ENCODE measurements around the gene TBX5.

TBX5 gene

GRCh38 chr12:114405519-114406271 lies at the start of gene TBX5:
TBX5 (minus strand) TSS chr12:114406144; CDS start chr12:114403898, 2,246 bp downstream.
- DNase-seq (ENCODE audit: low read depth in 2 of 3, low spot score in 1 of 3): no peak

- DNase-seq (ENCODE audit: low read depth in 2 of 3, low spot score in 1 of 3): no peak
These were observed 45.7 kb upstream of the TBX5 start for GRCh38 chr12:114451657-114452056.

DNA sequence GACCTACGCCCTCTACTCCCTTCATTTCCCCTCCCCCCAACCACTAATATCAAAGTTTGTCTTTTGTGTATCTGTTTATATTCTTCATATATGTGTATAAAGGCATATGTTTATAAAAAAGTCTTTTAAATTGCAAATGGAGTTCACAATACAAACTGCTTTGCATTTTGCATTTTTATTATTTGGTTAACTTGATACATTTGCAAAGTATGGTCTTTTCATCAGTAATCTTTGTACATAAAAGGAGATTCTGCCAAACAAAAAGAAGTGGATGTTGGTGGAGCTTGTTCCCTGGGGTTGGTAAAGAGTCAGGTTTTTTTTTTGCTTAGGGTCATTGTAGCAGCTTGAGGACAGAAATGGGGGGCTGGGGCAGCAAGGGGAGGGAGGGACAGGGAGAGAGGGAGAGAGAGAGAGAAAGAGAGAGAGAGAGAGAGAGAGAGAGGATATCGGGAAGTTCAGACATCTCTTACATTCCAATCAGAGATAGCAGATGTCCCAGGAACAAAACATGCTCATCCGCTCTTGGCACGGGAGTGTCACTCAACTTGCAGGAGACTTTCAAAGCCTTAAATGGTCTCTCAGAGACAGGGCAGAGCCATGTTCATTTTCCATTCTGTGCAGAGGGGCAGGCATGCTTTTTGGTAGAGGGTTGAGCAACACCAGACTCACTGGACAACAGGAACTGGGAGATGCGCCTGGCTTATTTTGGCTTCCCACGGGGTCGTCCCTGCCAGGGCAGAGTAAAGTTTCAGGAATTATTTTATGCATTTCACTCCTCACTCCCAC lies 44.8 kb upstream of the TBX5 start:
- no peak for DNase-seq (ENCODE audit: low read depth in 2 of 3, low spot score in 1 of 3)

GRCh38 chr12:114450019-114450418 lies 44.1 kb upstream of the TBX5 start:
- no peak for DNase-seq (ENCODE audit: low read depth in 2 of 3, low spot score in 1 of 3)

- DNase-seq (ENCODE audit: low read depth in 2 of 3, low spot score in 1 of 3): no peak
These were observed 42.6 kb upstream of the TBX5 start for GRCh38 chr12:114448618-114448933.

GRCh38 chr12:114447799-114448617 lies 42.1 kb upstream of the TBX5 start:
- DNase-seq (ENCODE audit: low read depth in 2 of 3, low spot score in 1 of 3): no peak

DNA sequence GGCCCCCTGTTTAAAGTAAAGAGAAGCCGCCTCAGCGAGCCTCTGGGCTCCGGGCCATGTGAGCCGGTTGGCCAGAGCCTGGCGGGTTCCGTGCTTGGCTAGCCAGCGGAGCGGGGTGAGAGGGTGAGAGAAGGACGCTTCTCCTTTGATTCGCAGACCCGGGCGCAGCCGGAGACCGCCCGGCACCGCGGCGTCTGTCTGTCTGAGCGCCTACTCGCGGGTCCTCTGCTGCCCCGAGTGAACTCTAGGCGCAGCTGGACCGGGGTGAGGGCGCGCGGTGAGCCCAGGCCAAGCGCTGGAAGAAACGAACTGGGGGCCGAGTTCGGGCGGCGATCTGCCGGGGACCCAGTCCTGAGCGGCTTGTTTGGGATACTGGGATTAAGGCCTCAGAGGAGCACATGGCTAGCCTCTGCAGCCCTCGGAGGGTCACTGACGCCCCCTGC lies 41.4 kb upstream of the TBX5 start:
- no peak for DNase-seq (ENCODE audit: low read depth in 2 of 3, low spot score in 1 of 3)

DNA sequence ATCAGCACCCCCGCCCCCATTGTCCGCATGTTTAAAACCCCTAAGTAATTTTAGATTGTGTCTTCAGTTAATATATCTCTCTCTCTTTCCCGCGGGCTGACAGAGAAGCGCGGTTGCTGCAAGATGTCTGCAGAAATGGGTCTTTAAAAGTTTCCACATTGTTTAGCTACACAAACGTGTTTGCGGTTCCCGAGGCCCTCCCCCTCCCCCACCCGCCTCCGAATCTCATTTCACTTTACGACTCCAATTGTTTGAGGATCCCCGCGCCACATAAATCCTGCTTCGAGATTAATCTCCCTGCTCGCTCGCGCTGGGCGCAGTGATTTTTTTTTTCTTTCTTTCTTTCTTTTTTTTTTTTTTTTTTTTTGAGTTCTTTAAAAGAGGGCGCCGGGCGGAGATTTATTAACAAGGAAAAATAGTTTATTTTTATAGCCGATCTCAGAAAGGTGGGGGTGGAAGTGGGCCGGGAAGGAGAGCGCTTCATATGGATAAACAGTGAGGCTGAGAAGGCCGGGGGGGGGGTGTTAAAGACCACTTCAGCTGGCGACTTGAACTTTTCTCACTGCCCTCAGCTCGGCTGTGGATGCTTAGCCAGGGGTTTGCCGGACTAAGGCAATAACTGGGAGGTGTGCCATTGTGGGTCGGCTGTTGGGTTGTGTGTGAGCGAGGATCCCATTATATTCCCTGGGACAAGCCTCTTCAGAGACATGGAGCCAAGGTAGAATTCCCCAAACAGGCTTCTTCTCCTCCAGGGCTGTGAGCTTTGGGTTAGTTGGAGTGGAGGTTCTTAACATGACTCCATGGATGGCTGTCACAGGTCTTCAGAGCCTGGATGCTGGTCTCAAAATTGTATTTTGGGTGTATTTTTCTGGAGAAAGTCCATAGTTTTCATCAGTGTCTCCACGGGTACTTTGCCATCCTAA lies 39.7 kb upstream of the TBX5 start:
- no peak for DNase-seq (ENCODE audit: low read depth in 2 of 3, low spot score in 1 of 3)

- no peak for DNase-seq (ENCODE audit: low read depth in 2 of 3, low spot score in 1 of 3)
These were observed 38.7 kb upstream of the TBX5 start for GRCh38 chr12:114444422-114445279.

DNA sequence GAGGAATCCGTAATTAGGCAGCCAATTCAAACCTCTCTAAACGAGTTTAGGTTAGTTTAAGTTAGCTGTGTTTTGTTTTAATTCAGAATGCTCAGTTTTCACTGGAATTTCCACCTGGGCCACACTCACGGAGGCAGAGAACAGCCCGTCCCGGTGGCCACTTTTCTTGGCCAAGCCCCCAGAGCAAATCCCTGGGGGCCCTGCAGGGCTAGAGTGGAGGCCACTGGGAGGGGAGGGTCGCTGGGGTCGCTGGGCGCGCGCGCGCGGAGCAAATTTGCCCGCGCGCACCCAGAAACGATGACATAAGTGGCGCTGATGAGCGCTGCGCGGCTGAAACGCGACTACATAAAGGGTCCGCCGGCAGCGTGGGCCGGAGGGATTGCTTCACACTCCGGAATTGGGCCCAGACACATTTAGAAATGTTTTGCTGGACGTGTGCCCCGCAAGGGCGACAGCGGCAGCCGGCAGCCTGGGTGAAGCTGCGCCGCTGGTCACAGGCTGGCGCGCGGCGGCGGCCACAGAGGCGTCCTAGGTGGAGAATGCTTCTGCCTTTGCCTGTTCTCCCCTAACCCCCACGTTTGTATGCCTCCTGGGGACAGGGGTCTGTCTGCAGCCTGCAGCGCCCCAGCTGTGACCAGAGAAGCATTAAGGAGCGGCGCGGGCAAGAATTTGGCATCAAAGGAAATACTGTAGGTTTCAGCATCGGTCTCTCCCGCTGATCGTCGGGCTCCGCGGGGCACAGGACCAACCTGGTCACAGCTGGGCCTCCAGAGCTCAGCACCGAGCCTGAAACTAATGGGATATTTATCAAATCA lies 37.9 kb upstream of the TBX5 start:
- DNase-seq (ENCODE audit: low read depth in 2 of 3, low spot score in 1 of 3): no peak

- DNase-seq (ENCODE audit: low read depth in 2 of 3, low spot score in 1 of 3): no peak
These were observed 36.6 kb upstream of the TBX5 start for GRCh38 chr12:114442578-114442977.

GRCh38 chr12:114441545-114441944 lies 35.6 kb upstream of the TBX5 start:
- no peak for DNase-seq (ENCODE audit: low read depth in 2 of 3, low spot score in 1 of 3)

- no peak for DNase-seq (ENCODE audit: low read depth in 2 of 3, low spot score in 1 of 3)
These were observed 35.1 kb upstream of the TBX5 start for GRCh38 chr12:114441039-114441383.

- DNase-seq (ENCODE audit: low read depth in 2 of 3, low spot score in 1 of 3): no peak
These were observed 34.5 kb upstream of the TBX5 start for GRCh38 chr12:114440270-114441038.

- DNase-seq (ENCODE audit: low read depth in 2 of 3, low spot score in 1 of 3): no peak
These were observed 33.9 kb upstream of the TBX5 start for GRCh38 chr12:114439817-114440216.

- no peak for DNase-seq (ENCODE audit: low read depth in 2 of 3, low spot score in 1 of 3)
These were observed 33.3 kb upstream of the TBX5 start for GRCh38 chr12:114439261-114439683.

- no peak for DNase-seq (ENCODE audit: low read depth in 2 of 3, low spot score in 1 of 3)
These were observed 32.8 kb upstream of the TBX5 start for GRCh38 chr12:114438635-114439256.

DNA sequence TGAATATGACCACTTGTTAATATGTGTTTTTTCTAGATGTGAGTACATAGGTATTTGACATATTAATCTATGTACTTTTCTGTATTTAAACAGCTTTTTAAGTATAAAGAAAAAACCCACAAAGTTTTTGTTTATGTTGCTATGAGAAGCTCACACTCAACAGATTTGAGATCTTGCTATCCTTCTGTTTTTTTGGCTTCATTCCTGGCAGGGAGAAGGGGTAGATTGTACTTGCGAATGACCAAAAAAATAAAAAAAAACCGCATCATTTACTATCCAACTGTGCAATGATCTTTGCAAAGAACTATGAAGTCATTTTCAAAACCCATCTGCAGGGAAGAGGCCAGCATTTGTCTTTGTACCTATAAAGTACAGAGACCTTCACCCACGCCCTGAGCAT lies 28.4 kb upstream of the TBX5 start:
- no peak for DNase-seq (ENCODE audit: low read depth in 2 of 3, low spot score in 1 of 3)
